Nephron (organoid): ENCODE data around the gene WDSUB1.

Experiments
- H3K27ac Mint-ChIP-seq, 3 experiments: 2 replicates each; pipeline ENCODE4 v1.8.0; 2020; ENCODE audit warnings: mixed read lengths in 3 of 3, mild to moderate bottlenecking in 2 of 3, moderate library complexity in 1 of 3
- H3K27me3 Mint-ChIP-seq: 2 replicates; pipeline ENCODE4 v1.8.0; 2021; ENCODE audit warnings: low read depth, mild to moderate bottlenecking, moderate library complexity, mixed read lengths
- H3K36me3 Mint-ChIP-seq: 2 replicates; pipeline ENCODE4 v1.8.0; 2020; ENCODE audit warnings: low read depth, mixed read lengths
- H3K4me1 Mint-ChIP-seq: 2 replicates; pipeline ENCODE4 v1.8.0; 2020; ENCODE audit warnings: mixed read lengths
- H3K4me3 Mint-ChIP-seq, 3 experiments: 2 replicates each; pipeline ENCODE4 v1.8.0; 2020; ENCODE audit warnings: mild to moderate bottlenecking in 3 of 3, mixed read lengths in 3 of 3, moderate library complexity in 2 of 3
- H3K9me3 Mint-ChIP-seq: 2 replicates; pipeline ENCODE4 v1.8.0; 2020; ENCODE audit warnings: mixed read lengths
- CTCF ChIP-seq, 3 experiments: fragments of 200-600 bp; sonication (generic); IDR thresholded peaks; one replicate each; pipeline ENCODE4 v1.5.0; 2021; ENCODE audit warnings: antibody characterized with exemption in 3 of 3; ENCODE audit not compliant: unreplicated experiment in 3 of 3

Gene WDSUB1

DNA sequence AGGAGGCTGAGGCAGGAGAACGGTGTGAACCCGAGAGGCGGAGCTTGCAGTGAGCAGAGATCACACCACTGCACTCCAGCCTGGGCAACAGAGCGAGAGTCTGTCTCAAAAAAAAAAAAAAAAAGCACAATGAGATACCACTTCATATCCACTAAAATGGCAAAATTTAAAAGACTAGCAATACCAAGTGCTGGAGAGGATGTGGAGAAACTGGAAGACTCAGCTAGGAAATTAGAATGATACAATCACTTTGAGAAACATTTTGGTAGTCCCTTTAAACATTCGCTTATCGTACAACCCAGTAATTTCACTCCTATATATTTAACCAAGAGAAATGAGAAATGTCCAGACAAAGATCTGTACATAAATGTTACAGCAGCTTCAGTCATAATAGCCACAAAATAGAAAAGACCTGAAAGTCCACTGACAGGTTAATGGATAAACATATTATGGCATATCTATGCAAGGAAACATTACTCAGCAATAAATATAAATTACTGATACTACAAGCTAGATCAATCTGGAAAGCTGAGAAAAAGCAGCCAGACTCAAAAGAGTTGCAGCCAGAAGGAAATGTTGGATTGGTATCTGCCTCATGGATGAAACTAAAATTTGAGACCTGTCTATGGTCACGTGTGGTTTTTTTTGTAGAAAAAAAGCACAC lies 40.0 kb downstream of the WDSUB1 start:
- Mint-ChIP-seq H3K27me3 (no peaks in the 10 kb centered on the region), H3K9me3 (peaks cover 24% of the 10 kb centered on the region), H3K27ac (no peak overlapping the region), H3K4me3 (no peak overlapping the region), H3K36me3 (peaks cover 73% of the 10 kb centered on the region), H3K4me1 (no peaks in the 10 kb centered on the region)
- TF ChIP-seq CTCF (IDR thresholded peaks at IDR 0.05; ENCODE audit: unreplicated experiment in 3 of 3): no peak

DNA sequence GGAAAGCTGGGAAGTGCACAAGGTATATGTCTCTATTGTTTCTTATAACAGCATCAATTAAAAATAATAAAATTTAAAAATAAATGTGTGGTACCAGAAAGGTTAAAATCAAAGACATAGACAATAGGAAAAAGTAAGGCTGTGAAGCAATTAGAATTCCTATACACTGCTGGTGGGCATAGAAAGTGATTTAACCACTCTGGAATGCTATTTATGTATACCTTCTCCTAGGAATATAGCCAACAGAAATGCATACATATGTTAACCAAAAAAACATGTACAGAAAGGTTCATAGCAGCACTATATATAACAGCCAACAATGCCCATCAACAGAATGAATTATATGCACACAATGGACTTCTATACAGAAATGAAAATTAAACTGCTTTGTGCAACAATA lies 43.0 kb downstream of the WDSUB1 start:
- peak overlapping the region in 1 of 3 experiments; percentile 59 for H3K27ac Mint-ChIP-seq
- H3K9me3 Mint-ChIP-seq: peaks cover 24% of the 10 kb centered on the region
- H3K4me3 Mint-ChIP-seq: no peak overlapping the region
- H3K36me3 Mint-ChIP-seq: peaks cover 91% of the 10 kb centered on the region
- H3K4me1 Mint-ChIP-seq: no peaks in the 10 kb centered on the region
- no peak for TF ChIP-seq CTCF (IDR thresholded peaks at IDR 0.05; ENCODE audit: unreplicated experiment in 3 of 3)
- H3K27me3 Mint-ChIP-seq: no peaks in the 10 kb centered on the region

DNA sequence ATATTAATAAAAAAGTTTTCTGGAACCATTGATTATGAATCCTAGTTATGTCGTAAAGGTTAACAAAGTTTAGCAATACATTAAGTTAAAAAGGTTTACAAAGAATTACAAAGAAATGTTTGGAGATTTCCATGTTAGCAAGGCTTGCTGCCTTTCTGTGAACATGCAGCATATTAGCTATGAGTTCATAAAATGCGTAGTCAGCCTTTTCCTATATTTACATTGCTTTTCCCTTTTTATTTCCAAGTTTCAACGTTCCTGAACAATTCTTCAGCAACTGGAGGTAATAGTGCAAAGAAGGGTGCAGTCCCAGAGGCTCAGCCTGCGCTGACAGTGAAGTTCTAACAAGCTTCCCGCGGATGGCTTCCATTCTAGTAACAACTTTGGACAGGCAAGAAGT lies 51.6 kb downstream of the WDSUB1 start:
- Mint-ChIP-seq H3K27ac (peak overlapping the region in 1 of 3 experiments; percentile 54), H3K4me1 (peaks cover 23% of the 10 kb centered on the region), H3K9me3 (no peaks in the 10 kb centered on the region), H3K4me3 (no peak overlapping the region), H3K36me3 (peaks cover 68% of the 10 kb centered on the region), H3K27me3 (no peaks in the 10 kb centered on the region)
- no peak for TF ChIP-seq CTCF (IDR thresholded peaks at IDR 0.05; ENCODE audit: unreplicated experiment in 3 of 3)

DNA sequence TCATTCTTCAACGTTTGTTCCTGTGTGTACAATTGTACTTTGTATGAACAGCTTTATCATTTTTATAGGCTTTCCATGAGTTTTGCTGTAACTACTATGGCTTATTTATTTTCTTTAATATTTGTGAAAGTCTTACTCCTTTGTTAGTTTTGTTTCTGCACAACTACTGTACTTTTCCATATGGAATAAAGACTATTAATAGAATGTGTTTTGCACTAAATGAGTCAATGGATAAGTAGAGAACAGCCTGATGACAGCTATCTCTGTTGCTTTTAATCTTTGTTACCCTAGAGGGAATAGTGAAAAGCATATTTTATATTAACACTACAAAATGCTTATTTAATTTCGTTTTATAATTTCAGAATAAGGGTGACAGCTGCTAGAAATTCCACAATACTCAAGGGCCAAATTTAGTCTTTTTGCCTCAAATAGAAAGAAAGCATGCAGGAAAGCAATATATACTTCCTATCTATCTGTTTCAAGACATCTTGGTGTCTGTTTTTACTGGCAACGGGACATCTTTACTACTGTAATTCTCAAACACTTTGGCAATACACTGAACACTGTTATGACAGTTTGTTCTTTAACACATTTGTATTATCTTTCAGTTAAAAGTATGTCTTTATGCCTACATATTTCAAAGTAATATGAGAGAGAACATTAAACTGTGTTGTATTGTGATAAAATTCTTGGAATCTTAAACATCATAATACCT lies 53.9 kb downstream of the WDSUB1 start:
- Mint-ChIP-seq H3K4me1 (peaks cover 35% of the 10 kb centered on the region), H3K4me3 (no peak overlapping the region), H3K36me3 (peaks cover 68% of the 10 kb centered on the region), H3K9me3 (no peaks in the 10 kb centered on the region), H3K27ac (peak overlapping the region; percentile 17 to 74 (median 46)), H3K27me3 (no peaks in the 10 kb centered on the region)
- no peak for TF ChIP-seq CTCF (IDR thresholded peaks at IDR 0.05; ENCODE audit: unreplicated experiment in 3 of 3)

- H3K36me3 Mint-ChIP-seq: peaks cover 62% of the 10 kb centered on the region
- peaks cover 39% of the 10 kb centered on the region for H3K4me1 Mint-ChIP-seq
- no peak for TF ChIP-seq CTCF (IDR thresholded peaks at IDR 0.05; ENCODE audit: unreplicated experiment in 3 of 3)
- peak overlapping the region in 2 of 3 experiments; percentile 44 to 60 for H3K27ac Mint-ChIP-seq
- H3K9me3 Mint-ChIP-seq: no peaks in the 10 kb centered on the region
- no peak overlapping the region for H3K4me3 Mint-ChIP-seq
- no peaks in the 10 kb centered on the region for H3K27me3 Mint-ChIP-seq
These were observed 56.2 kb downstream of the WDSUB1 start for GRCh38 chr2:159230145-159230877.
